Endothelial cell of umbilical vein (primary cell): ENCODE measurements around the gene PRDM1. TPM values are rescaled to one million over a fixed set of nuclear protein-coding genes. Genes with fewer than 3 reads are reported as not detected.

Source experiments
- BruUV-seq: library from RNA; stranded (reverse); fragments of 400-500 nt; replicated peaks from 2 replicates; lab custom pipeline; 2021; lab: Mats Ljungman, UMichigan
- CTCF ChIA-PET: fragments of 300-600, 350-600 bp; sonication (Branson Sonifier 250); formaldehyde crosslinking; loops from one replicate; lab custom pipeline; 2021; ENCODE audit warnings: antibody characterized with exemption, inconsistent platforms; lab: Charles Lee
- POLR2A ChIA-PET: fragments of 300-600, 350-600 bp; sonication (Branson Sonifier 250); formaldehyde crosslinking; loops from one replicate; lab custom pipeline; 2021; ENCODE audit warnings: antibody characterized with exemption, inconsistent platforms; lab: Charles Lee
- DNase-seq: peaks from one replicate; pipeline ENCODE4 v3.0.0-alpha.2; 2011; ENCODE audit warnings: low read depth, low spot score
- FAIRE-seq: peaks from 2 replicates; lab custom pipeline; 2011; peaks lifted over from hg19 to GRCh38; lab: Jason Lieb, UNC
- H2AFZ ChIP-seq: 2 replicates; pipeline ENCODE4 v1.6.0; 2012; ENCODE audit warnings: low read depth, low read length, control low read depth, inconsistent platforms
- H3K27ac ChIP-seq: 2 replicates; pipeline ENCODE4 v1.5.1; 2011; ENCODE audit warnings: low read depth, mild to moderate bottlenecking, control low read depth, low read length, moderate library complexity; ENCODE audit not compliant: insufficient read depth
- H3K27me3 ChIP-seq, 2 experiments: 2 replicates each; pipeline versions ENCODE4 v1.6.0 to v1.6.1; 2011; ENCODE audit warnings: low read length in 2 of 2, mixed read lengths in 1 of 2; ENCODE audit not compliant: control insufficient read depth in 2 of 2, insufficient read depth in 2 of 2
- H3K36me3 ChIP-seq, 2 experiments: 2 replicates in 1 of 2; 3 replicates in 1 of 2; pipeline ENCODE4 v1.5.1; 2011; ENCODE audit warnings: low read length in 2 of 2, mild to moderate bottlenecking in 1 of 2, moderate library complexity in 1 of 2; ENCODE audit not compliant: control insufficient read depth in 2 of 2, insufficient read depth in 2 of 2; ENCODE audit errors: extremely low read depth in 1 of 2
- H3K4me1 ChIP-seq: 3 replicates; pipeline ENCODE4 v1.5.1; 2011; ENCODE audit warnings: mild to moderate bottlenecking, low read length; ENCODE audit not compliant: control insufficient read depth, insufficient read depth; ENCODE audit errors: extremely low read depth
- H3K4me2 ChIP-seq: 2 replicates; pipeline ENCODE4 v1.6.1; 2011; ENCODE audit warnings: low read length, control low read depth, mixed read lengths; ENCODE audit not compliant: insufficient read depth
- H3K4me3 ChIP-seq, 3 experiments: fragments of 200-600 bp in 1 of 3; sonication (generic), shearing (Covaris generic) in 1 of 3; replicated peaks in 1 of 3; 2 replicates each; pipeline ENCODE4 v1.5.1; 2011 to 2016; ENCODE audit warnings: control low read depth in 3 of 3, low read length in 3 of 3, mild to moderate bottlenecking in 2 of 3, inconsistent platforms in 1 of 3, low read depth in 1 of 3, moderate library complexity in 1 of 3; ENCODE audit not compliant: insufficient read depth in 1 of 3
- H3K79me2 ChIP-seq: 2 replicates; pipeline ENCODE4 v1.6.0; 2012; ENCODE audit warnings: low read length, inconsistent platforms; ENCODE audit not compliant: control insufficient read depth, insufficient read depth
- H3K9ac ChIP-seq: replicated peaks from 2 replicates; pipeline ENCODE3; 2011; ENCODE audit warnings: low read length, control low read depth; ENCODE audit not compliant: insufficient read depth; ENCODE audit errors: extremely low read depth
- H3K9me1 ChIP-seq: replicated peaks from 3 replicates; pipeline ENCODE4 v1.6.0; 2011; ENCODE audit warnings: mild to moderate bottlenecking, low read length; ENCODE audit not compliant: control insufficient read depth, insufficient read depth; ENCODE audit errors: extremely low read depth
- H3K9me3 ChIP-seq: replicated peaks from 2 replicates; pipeline ENCODE4 v1.5.1; 2012; ENCODE audit warnings: low read length, inconsistent platforms; ENCODE audit not compliant: control insufficient read depth, insufficient read depth
- H4K20me1 ChIP-seq: replicated peaks from 2 replicates; pipeline ENCODE3; 2011; ENCODE audit warnings: mild to moderate bottlenecking, low read length; ENCODE audit not compliant: control insufficient read depth, insufficient read depth; ENCODE audit errors: extremely low read depth
- CTCF ChIP-seq, 2 donors: IDR thresholded peaks; 1 replicate in 1 of 2; 2 replicates in 1 of 2; pipeline ENCODE4 v1.5.1; 2011; ENCODE audit warnings: low read length in 2 of 2, mild to moderate bottlenecking in 2 of 2, moderate library complexity in 2 of 2, control low read depth in 1 of 2, inconsistent platforms in 1 of 2, low read depth in 1 of 2; ENCODE audit not compliant: insufficient read depth in 1 of 2; ENCODE audit errors: extremely low read depth in 1 of 2
- EZH2 ChIP-seq: IDR thresholded peaks from 2 replicates; pipeline ENCODE4 v1.6.1; 2012; ENCODE audit warnings: borderline replicate concordance, low read depth, mild to moderate bottlenecking, moderate library complexity, low read length, inconsistent platforms; ENCODE audit not compliant: severe bottlenecking
- FOS ChIP-seq: IDR thresholded peaks from 2 replicates; pipeline ENCODE4 v1.6.1; 2011; ENCODE audit warnings: mild to moderate bottlenecking, low read length, moderate library complexity, borderline replicate concordance; ENCODE audit not compliant: insufficient read depth
- GATA2 ChIP-seq: IDR thresholded peaks from 2 replicates; pipeline ENCODE4 v1.7.0; 2011; ENCODE audit warnings: low read depth, mild to moderate bottlenecking, moderate library complexity, mixed read lengths, low read length; ENCODE audit not compliant: insufficient read length, insufficient read depth
- JUN ChIP-seq: IDR thresholded peaks from 2 replicates; pipeline ENCODE4 v1.6.1; 2011; ENCODE audit warnings: borderline replicate concordance, low read depth; ENCODE audit not compliant: insufficient read length, insufficient read depth
- MAX ChIP-seq: IDR thresholded peaks from 2 replicates; pipeline ENCODE4 v1.6.1; 2011; ENCODE audit not compliant: insufficient read depth, insufficient read length
- MYC ChIP-seq: IDR thresholded peaks from one replicate; pipeline ENCODE4 v1.6.1; 2011; ENCODE audit warnings: mild to moderate bottlenecking, low read depth, low read length
- POLR2A ChIP-seq: IDR thresholded peaks from 2 replicates; pipeline ENCODE4 v1.6.1; 2012; ENCODE audit warnings: low read depth, mild to moderate bottlenecking, control low read depth, low read length
- POLR2AphosphoS5 ChIP-seq: IDR thresholded peaks from 2 replicates; pipeline ENCODE4 v1.6.1; 2012; ENCODE audit warnings: low read depth, mild to moderate bottlenecking, control low read depth, low read length, moderate library complexity; ENCODE audit not compliant: insufficient read depth
- dilution Hi-C: fragments of 300-500 bp; cut with MboI; formaldehyde crosslinking; loops from one replicate; pipeline ENCODE4 v1.15.0; 2019; ENCODE audit warnings: low sequenced_read_pairs; ENCODE audit not compliant: extremely low pct_ligation_motif_present
- intact Hi-C: fragments of 100-400 bp; cut with micrococcal nuclease; formaldehyde crosslinking; loops from one replicate; pipeline ENCODE4 v1.10.0; 2022
- polyA plus RNA-seq, 4 experiments: library from polyadenylated mRNA; depleted of rRNA in 3 of 4; stranded (reverse) in 3 of 4; unstranded in 1 of 4; fragments of >200 nt; gene quantifications; 2 replicates each; pipeline versions ENCODE4 v1.2.1 to v1.2.3, GENCODE V29; 2011 to 2012; ENCODE audit warnings: missing spikeins in 1 of 4
- total RNA-seq: library from RNA; stranded (reverse); gene quantifications from 2 replicates; pipeline ENCODE4 v1.2.3, GENCODE V29; 2021

The PRDM1 gene
- total and polyA plus RNA-seq, 2 donors (not counting 3 experiments of a cell fraction or from before 2014, with no cell fraction given), result 0.36 to 2.7 TPM

GRCh38 chr6:106138151-106138550 is 52.0 kb downstream of the PRDM1 start:
- POLR2A ChIA-PET, result no interaction called here
- Histone ChIP-seq H3K9me3 (no peaks in the 10 kb centered on the region), H4K20me1 (no peaks in the 10 kb centered on the region), H3K36me3 (no peaks in the 10 kb centered on the region), H3K9ac (no peak overlapping the region), H3K4me1 (no peaks in the 10 kb centered on the region), H2AFZ (no peak overlapping the region), H3K4me2 (no peak overlapping the region), H3K27ac (no peak overlapping the region), H3K79me2 (no peaks in the 10 kb centered on the region), H3K27me3 (peaks cover 0 to 5% of the 10 kb centered on the region in 2 experiments), H3K4me3 (no peak overlapping the region), H3K9me1 (no peaks in the 10 kb centered on the region)
- no peak for DNase-seq
- CTCF ChIA-PET, result no interaction called here
- no peak for FAIRE-seq
- dilution Hi-C loops (no loop called here), intact Hi-C loops (no loop called here)
- BruUV-seq, result no TSS peak
- TF ChIP-seq POLR2AphosphoS5 (no peak), MYC (no peak), POLR2A (no peak), EZH2 (no peak), CTCF (IDR thresholded peaks at IDR 0.05; ENCODE audit: extremely low read depth in 1 of 2, insufficient read depth in 1 of 2, low read depth in 1 of 2, low read length in 2 of 2) (no peak), MAX (no peak), FOS (no peak), JUN (no peak), GATA2 (no peak)
